ENCODE results near the gene ZBTB2.
"Not testable (repeated sequence)": the region's sequence is repeated elsewhere in the genome, so short reads cannot be mapped to it uniquely, and the experiment has no call there.

The ZBTB2 gene

DNA sequence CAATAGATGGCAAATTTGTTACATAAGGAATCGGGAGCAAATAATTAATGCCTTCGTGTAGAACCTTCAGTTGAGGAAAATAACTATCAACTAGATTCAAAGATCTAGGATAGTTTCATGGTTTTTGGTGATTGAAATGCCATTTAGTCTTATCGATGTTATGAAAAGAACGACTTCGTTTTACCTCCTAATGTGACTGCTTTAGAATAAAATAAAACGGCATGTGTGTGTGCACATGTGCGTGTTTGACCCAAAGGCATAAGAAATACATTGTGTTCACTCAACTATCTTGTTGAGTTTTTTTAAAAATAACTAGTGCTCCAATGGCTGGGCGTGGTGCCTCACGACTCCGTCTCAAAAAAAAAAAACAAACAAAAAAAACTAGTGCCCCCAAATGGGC is 37.6 kb downstream of the ZBTB2 start:
- H3K4me1 ChIP-seq (ENCODE audit: insufficient read depth, insufficient read length): no peaks in the 10 kb centered on the region
- H3K9ac ChIP-seq (ENCODE audit: insufficient read length, low read depth): no peak overlapping the region
- no peaks in the 10 kb centered on the region for H3K9me3 ChIP-seq (ENCODE audit: insufficient read depth, low read length)
- TF ChIP-seq SUZ12 (IDR thresholded peaks at IDR 0.05; ENCODE audit: extremely low read depth, insufficient read depth, insufficient read length) (no peak), YY1 (IDR thresholded peaks at IDR 0.05; ENCODE audit: insufficient read depth, insufficient read length) (no peak), ZNF274 (IDR thresholded peaks at IDR 0.05; ENCODE audit: low read depth, low read length) (no peak)
- no peaks in the 10 kb centered on the region for H3K27me3 ChIP-seq (ENCODE audit: insufficient read depth, insufficient read length)
- peaks cover 45% of the 10 kb centered on the region for H3K36me3 ChIP-seq (ENCODE audit: insufficient read depth, insufficient read length, low read length)
- H3K4me3 ChIP-seq (ENCODE audit: insufficient read length, low read depth): no peak overlapping the region
- no peak for DNase-seq (ENCODE audit: low read depth, low spot score)

DNA sequence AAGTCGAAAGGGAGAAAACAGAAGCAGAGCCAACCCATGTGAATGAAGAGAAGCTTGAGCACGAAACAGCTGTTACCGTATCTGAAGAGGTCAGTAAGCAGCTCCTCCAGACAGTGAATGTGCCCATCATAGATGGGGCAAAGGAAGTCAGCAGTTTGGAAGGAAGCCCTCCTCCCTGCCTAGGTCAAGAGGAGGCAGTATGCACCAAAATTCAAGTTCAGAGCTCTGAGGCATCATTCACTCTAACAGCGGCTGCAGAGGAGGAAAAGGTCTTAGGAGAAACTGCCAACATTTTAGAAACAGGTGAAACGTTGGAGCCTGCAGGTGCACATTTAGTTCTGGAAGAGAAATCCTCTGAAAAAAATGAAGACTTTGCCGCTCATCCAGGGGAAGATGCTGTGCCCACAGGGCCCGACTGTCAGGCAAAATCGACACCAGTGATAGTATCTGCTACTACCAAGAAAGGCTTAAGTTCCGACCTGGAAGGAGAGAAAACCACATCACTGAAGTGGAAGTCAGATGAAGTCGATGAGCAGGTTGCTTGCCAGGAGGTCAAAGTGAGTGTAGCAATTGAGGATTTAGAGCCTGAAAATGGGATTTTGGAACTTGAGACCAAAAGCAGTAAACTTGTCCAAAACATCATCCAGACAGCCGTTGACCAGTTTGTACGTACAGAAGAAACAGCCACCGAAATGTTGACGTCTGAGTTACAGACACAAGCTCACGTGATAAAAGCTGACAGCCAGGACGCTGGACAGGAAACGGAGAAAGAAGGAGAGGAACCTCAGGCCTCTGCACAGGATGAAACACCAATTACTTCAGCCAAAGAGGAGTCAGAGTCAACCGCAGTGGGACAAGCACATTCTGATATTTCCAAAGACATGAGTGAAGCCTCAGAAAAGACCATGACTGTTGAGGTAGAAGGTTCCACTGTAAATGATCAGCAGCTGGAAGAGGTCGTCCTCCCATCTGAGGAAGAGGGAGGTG is 38.7 kb downstream of the ZBTB2 start:
- H3K4me3 ChIP-seq (ENCODE audit: insufficient read length, low read depth): no peak overlapping the region
- H3K9me3 ChIP-seq (ENCODE audit: insufficient read depth, low read length): no peaks in the 10 kb centered on the region
- TF ChIP-seq YY1 (IDR thresholded peaks at IDR 0.05; ENCODE audit: insufficient read depth, insufficient read length): no peak
- no peak for TF ChIP-seq ZNF274 (IDR thresholded peaks at IDR 0.05; ENCODE audit: low read depth, low read length)
- TF ChIP-seq SUZ12 (IDR thresholded peaks at IDR 0.05; ENCODE audit: extremely low read depth, insufficient read depth, insufficient read length): no peak
- H3K4me1 ChIP-seq (ENCODE audit: insufficient read depth, insufficient read length): no peaks in the 10 kb centered on the region
- no peak overlapping the region for H3K9ac ChIP-seq (ENCODE audit: insufficient read length, low read depth)
- no peaks in the 10 kb centered on the region for H3K27me3 ChIP-seq (ENCODE audit: insufficient read depth, insufficient read length)
- peaks cover 46% of the 10 kb centered on the region for H3K36me3 ChIP-seq (ENCODE audit: insufficient read depth, insufficient read length, low read length)
- no peak for DNase-seq (ENCODE audit: low read depth, low spot score)

- Histone ChIP-seq H3K9ac (ENCODE audit: insufficient read length, low read depth) (no peak overlapping the region), H3K27me3 (ENCODE audit: insufficient read depth, insufficient read length) (no peaks in the 10 kb centered on the region), H3K4me3 (ENCODE audit: insufficient read length, low read depth) (no peak overlapping the region), H3K4me1 (ENCODE audit: insufficient read depth, insufficient read length) (no peaks in the 10 kb centered on the region), H3K9me3 (ENCODE audit: insufficient read depth, low read length) (no peaks in the 10 kb centered on the region), H3K36me3 (ENCODE audit: insufficient read depth, insufficient read length, low read length) (peaks cover 46% of the 10 kb centered on the region)
- no peak for TF ChIP-seq YY1 (IDR thresholded peaks at IDR 0.05; ENCODE audit: insufficient read depth, insufficient read length)
- no peak for TF ChIP-seq ZNF274 (IDR thresholded peaks at IDR 0.05; ENCODE audit: low read depth, low read length)
- no peak for TF ChIP-seq SUZ12 (IDR thresholded peaks at IDR 0.05; ENCODE audit: extremely low read depth, insufficient read depth, insufficient read length)
- no peak for DNase-seq (ENCODE audit: low read depth, low spot score)
Measured at GRCh38 chr6:151351731-151352130, 39.6 kb downstream of the ZBTB2 start.

DNA sequence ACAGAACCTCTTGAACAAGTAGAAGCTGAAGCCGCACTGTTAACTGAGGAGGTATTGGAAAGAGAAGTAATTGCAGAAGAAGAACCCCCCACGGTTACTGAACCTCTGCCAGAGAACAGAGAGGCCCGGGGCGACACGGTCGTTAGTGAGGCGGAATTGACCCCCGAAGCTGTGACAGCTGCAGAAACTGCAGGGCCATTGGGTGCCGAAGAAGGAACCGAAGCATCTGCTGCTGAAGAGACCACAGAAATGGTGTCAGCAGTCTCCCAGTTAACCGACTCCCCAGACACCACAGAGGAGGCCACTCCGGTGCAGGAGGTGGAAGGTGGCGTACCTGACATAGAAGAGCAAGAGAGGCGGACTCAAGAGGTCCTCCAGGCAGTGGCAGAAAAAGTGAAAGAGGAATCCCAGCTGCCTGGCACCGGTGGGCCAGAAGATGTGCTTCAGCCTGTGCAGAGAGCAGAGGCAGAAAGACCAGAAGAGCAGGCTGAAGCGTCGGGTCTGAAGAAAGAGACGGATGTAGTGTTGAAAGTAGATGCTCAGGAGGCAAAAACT is 40.1 kb downstream of the ZBTB2 start:
- TF ChIP-seq YY1 (IDR thresholded peaks at IDR 0.05; ENCODE audit: insufficient read depth, insufficient read length): no peak
- no peak for TF ChIP-seq SUZ12 (IDR thresholded peaks at IDR 0.05; ENCODE audit: extremely low read depth, insufficient read depth, insufficient read length)
- no peak for TF ChIP-seq ZNF274 (IDR thresholded peaks at IDR 0.05; ENCODE audit: low read depth, low read length)
- no peak overlapping the region for H3K4me3 ChIP-seq (ENCODE audit: insufficient read length, low read depth)
- peaks cover 46% of the 10 kb centered on the region for H3K36me3 ChIP-seq (ENCODE audit: insufficient read depth, insufficient read length, low read length)
- H3K9me3 ChIP-seq (ENCODE audit: insufficient read depth, low read length): no peaks in the 10 kb centered on the region
- H3K4me1 ChIP-seq (ENCODE audit: insufficient read depth, insufficient read length): no peaks in the 10 kb centered on the region
- no peak overlapping the region for H3K9ac ChIP-seq (ENCODE audit: insufficient read length, low read depth)
- no peak for DNase-seq (ENCODE audit: low read depth, low spot score)
- no peaks in the 10 kb centered on the region for H3K27me3 ChIP-seq (ENCODE audit: insufficient read depth, insufficient read length)

GRCh38 chr6:151350442-151351145 is 40.8 kb downstream of the ZBTB2 start:
- Histone ChIP-seq H3K9me3 (ENCODE audit: insufficient read depth, low read length) (no peaks in the 10 kb centered on the region), H3K27me3 (ENCODE audit: insufficient read depth, insufficient read length) (no peaks in the 10 kb centered on the region), H3K4me3 (ENCODE audit: insufficient read length, low read depth) (no peak overlapping the region), H3K9ac (ENCODE audit: insufficient read length, low read depth) (no peak overlapping the region), H3K36me3 (ENCODE audit: insufficient read depth, insufficient read length, low read length) (peaks cover 44% of the 10 kb centered on the region), H3K4me1 (ENCODE audit: insufficient read depth, insufficient read length) (no peaks in the 10 kb centered on the region)
- TF ChIP-seq SUZ12 (IDR thresholded peaks at IDR 0.05; ENCODE audit: extremely low read depth, insufficient read depth, insufficient read length) (no peak), ZNF274 (IDR thresholded peaks at IDR 0.05; ENCODE audit: low read depth, low read length) (no peak), YY1 (IDR thresholded peaks at IDR 0.05; ENCODE audit: insufficient read depth, insufficient read length) (no peak)
- DNase-seq (ENCODE audit: low read depth, low spot score): no peak

DNA sequence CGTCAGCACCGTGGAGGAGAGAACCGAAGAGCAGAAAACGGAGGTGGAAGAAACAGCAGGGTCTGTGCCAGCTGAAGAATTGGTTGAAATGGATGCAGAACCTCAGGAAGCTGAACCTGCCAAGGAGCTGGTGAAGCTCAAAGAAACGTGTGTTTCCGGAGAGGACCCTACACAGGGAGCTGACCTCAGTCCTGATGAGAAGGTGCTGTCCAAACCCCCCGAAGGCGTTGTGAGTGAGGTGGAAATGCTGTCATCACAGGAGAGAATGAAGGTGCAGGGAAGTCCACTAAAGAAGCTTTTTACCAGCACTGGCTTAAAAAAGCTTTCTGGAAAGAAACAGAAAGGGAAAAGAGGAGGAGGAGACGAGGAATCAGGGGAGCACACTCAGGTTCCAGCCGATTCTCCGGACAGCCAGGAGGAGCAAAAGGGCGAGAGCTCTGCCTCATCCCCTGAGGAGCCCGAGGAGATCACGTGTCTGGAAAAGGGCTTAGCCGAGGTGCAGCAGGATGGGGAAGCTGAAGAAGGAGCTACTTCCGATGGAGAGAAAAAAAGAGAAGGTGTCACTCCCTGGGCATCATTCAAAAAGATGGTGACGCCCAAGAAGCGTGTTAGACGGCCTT is 41.6 kb downstream of the ZBTB2 start:
- peaks cover 42% of the 10 kb centered on the region for H3K36me3 ChIP-seq (ENCODE audit: insufficient read depth, insufficient read length, low read length)
- no peak overlapping the region for H3K4me3 ChIP-seq (ENCODE audit: insufficient read length, low read depth)
- H3K9me3 ChIP-seq (ENCODE audit: insufficient read depth, low read length): no peaks in the 10 kb centered on the region
- no peak for TF ChIP-seq SUZ12 (IDR thresholded peaks at IDR 0.05; ENCODE audit: extremely low read depth, insufficient read depth, insufficient read length)
- no peak for TF ChIP-seq YY1 (IDR thresholded peaks at IDR 0.05; ENCODE audit: insufficient read depth, insufficient read length)
- no peak for TF ChIP-seq ZNF274 (IDR thresholded peaks at IDR 0.05; ENCODE audit: low read depth, low read length)
- H3K4me1 ChIP-seq (ENCODE audit: insufficient read depth, insufficient read length): no peaks in the 10 kb centered on the region
- no peaks in the 10 kb centered on the region for H3K27me3 ChIP-seq (ENCODE audit: insufficient read depth, insufficient read length)
- no peak for DNase-seq (ENCODE audit: low read depth, low spot score)
- H3K9ac ChIP-seq (ENCODE audit: insufficient read length, low read depth): no peak overlapping the region

- H3K27me3 ChIP-seq (ENCODE audit: insufficient read depth, insufficient read length); H3K36me3 ChIP-seq (ENCODE audit: insufficient read depth, insufficient read length, low read length); H3K4me3 ChIP-seq (ENCODE audit: insufficient read length, low read depth); H3K9me3 ChIP-seq (ENCODE audit: insufficient read depth, low read length); H3K9ac ChIP-seq (ENCODE audit: insufficient read length, low read depth); H3K4me1 ChIP-seq (ENCODE audit: insufficient read depth, insufficient read length); DNase-seq (ENCODE audit: low read depth, low spot score): not testable (repeated sequence)
Measured at GRCh38 chr6:151342750-151343149, 48.6 kb downstream of the ZBTB2 start.
